K562 (cell line): ENCODE measurements around the gene DUOXA2. TPM values are rescaled to one million over a fixed set of nuclear protein-coding genes. Genes with fewer than 3 reads are reported as not detected.
A peak's percentile ranks its signal among the peaks of the same experiment; 100 is the strongest.

Experiments used
- ARID1B ChIP-seq: fragments of 450-650 bp; IDR thresholded peaks from 2 replicates; pipeline ENCODE4 v1.6.1; 2016; ENCODE audit warnings: antibody characterized with exemption, mild to moderate bottlenecking, inconsistent platforms
- BHLHE40 ChIP-seq: IDR thresholded peaks from 2 replicates; pipeline ENCODE4 v1.6.1; 2011; ENCODE audit warnings: low read length, improper control_type of control experiment
- CC2D1A ChIP-seq: fragments of 450-650 bp; IDR thresholded peaks from 2 replicates; pipeline ENCODE4 v1.6.1; 2017; ENCODE audit warnings: mild to moderate bottlenecking
- CTBP1 ChIP-seq: fragments of 450-650 bp; IDR thresholded peaks from 2 replicates; pipeline ENCODE4 v1.6.1; 2016; ENCODE audit warnings: borderline replicate concordance
- DACH1 ChIP-seq: fragments of 450-650 bp; IDR thresholded peaks from 2 replicates; pipeline ENCODE4 v1.6.1; 2018; ENCODE audit not compliant: partially characterized antibody
- DPF2 ChIP-seq: fragments of 450-650 bp; IDR thresholded peaks from 2 replicates; pipeline ENCODE4 v1.6.1; 2016
- FIP1L1 ChIP-seq: fragments of 200-400 bp; formaldehyde crosslinking; IDR thresholded peaks from 2 replicates; pipeline ENCODE4 v1.6.1; 2018; ENCODE audit warnings: mild to moderate bottlenecking, low read depth, low read length; ENCODE audit not compliant: poor library complexity, severe bottlenecking
- FUS ChIP-seq: fragments of 200-400 bp; formaldehyde crosslinking; optimal IDR thresholded peaks from 2 replicates; pipeline ENCODE3; 2017; ENCODE audit warnings: low read depth, low read length
- HDAC1 ChIP-seq, 2 experiments: fragments of 450-650 bp; IDR thresholded peaks; 2 replicates each; pipeline ENCODE4 v1.6.1; 2016 to 2017; ENCODE audit warnings: inconsistent platforms in 1 of 2, mild to moderate bottlenecking in 1 of 2, moderate library complexity in 1 of 2
- HMG20A ChIP-seq: fragments of 450-650 bp; formaldehyde crosslinking; conservative IDR thresholded peaks from 2 replicates; pipeline ENCODE4 v1.4.0; 2020; ENCODE audit warnings: mild to moderate bottlenecking, mixed read lengths
- L3MBTL2 ChIP-seq: fragments of 450-650 bp; IDR thresholded peaks from 2 replicates; pipeline ENCODE4 v1.6.1; 2016; ENCODE audit warnings: mild to moderate bottlenecking, moderate library complexity
- MBD2 ChIP-seq: sonication (generic); IDR thresholded peaks from 2 replicates; pipeline ENCODE4 v1.6.1; 2016; ENCODE audit warnings: low read depth, borderline replicate concordance
- MYBL2 ChIP-seq, 2 experiments: fragments of 450-650 bp in 1 of 2; sonication (generic) in 1 of 2; formaldehyde crosslinking in 1 of 2; IDR thresholded peaks; 2 replicates each; pipeline versions ENCODE4 v1.6.1 to v1.8.1; 2017 to 2022; ENCODE audit warnings: borderline replicate concordance in 1 of 2, inconsistent platforms in 1 of 2, low read depth in 1 of 2, mild to moderate bottlenecking in 1 of 2, missing genetic modification reagents in 1 of 2, moderate library complexity in 1 of 2
- MYC ChIP-seq, 2 experiments: fragments of 250-450 bp in 1 of 2; sonication (Bioruptor Pico) in 1 of 2; IDR thresholded peaks; 2 replicates each; pipeline versions ENCODE4 v1.5.1 to v1.6.1; 2012 to 2021; ENCODE audit warnings: low read depth in 2 of 2, borderline replicate concordance in 1 of 2, improper control_type of control experiment in 1 of 2, low read length in 1 of 2, mild to moderate bottlenecking in 1 of 2, moderate library complexity in 1 of 2
- SMAD4 ChIP-seq: fragments of 250-450 bp; sonication (Bioruptor Pico); conservative IDR thresholded peaks from 2 replicates; pipeline ENCODE4 v1.8.0; 2021; ENCODE audit warnings: inconsistent platforms, mild to moderate bottlenecking, moderate library complexity
- TAL1 ChIP-seq: fragments of 450-650 bp; IDR thresholded peaks from 2 replicates; pipeline ENCODE4 v1.6.1; 2016; ENCODE audit warnings: mild to moderate bottlenecking
- ZC3H4 ChIP-seq: sonication (generic); formaldehyde crosslinking; IDR thresholded peaks from 2 replicates; pipeline ENCODE4 v1.9.0; 2021; ENCODE audit warnings: missing genetic modification reagents, borderline replicate concordance
- ZNF12 ChIP-seq: sonication (generic); formaldehyde crosslinking; IDR thresholded peaks from 2 replicates; pipeline ENCODE4 v1.4.0; 2020; ENCODE audit warnings: mild to moderate bottlenecking, missing genetic modification reagents
- ZNF134 ChIP-seq: fragments of 250-450 bp; sonication (Bioruptor Pico); conservative IDR thresholded peaks from 2 replicates; pipeline ENCODE4 v1.4.0; 2020
- polyA plus RNA-seq, 8 experiments: library from polyadenylated mRNA; depleted of rRNA in 4 of 8; stranded (reverse) in 5 of 8; unstranded in 3 of 8; fragments of >200 nt; fragmentation: Nextera tagmentation in 2 of 8; fragmentation: Illumina TruSeq in 1 of 8; extraction: Ambion mirVana in 2 of 8; extraction: Trizol in 1 of 8; gene quantifications; 2 replicates each; pipeline versions ENCODE4 v1.2.1 to v1.2.3, GENCODE V29; 2011 to 2014; ENCODE audit warnings: inconsistent platforms in 1 of 8, missing spikeins in 1 of 8
- total RNA-seq, 7 experiments: library from RNA; depleted of rRNA in 6 of 7; stranded (reverse); fragments of >200 nt in 6 of 7; fragmentation: Illumina TruSeq in 2 of 7; extraction: Trizol in 2 of 7; gene quantifications; 2 replicates each; pipeline versions ENCODE4 v1.2.1 to v1.2.3, GENCODE V29; 2011 to 2021; ENCODE audit warnings: low replicate concordance in 1 of 7
- TF ChIP-seq, protein P1 (sequence below): conservative IDR thresholded peaks from 2 replicates; pipeline ENCODE4 v1.6.1; 2011; ENCODE audit warnings: low read depth, mild to moderate bottlenecking, low read length; ENCODE audit not compliant: control insufficient read depth
- TF ChIP-seq, protein P2 (sequence below): fragments of 450-650 bp; IDR thresholded peaks from 2 replicates; pipeline ENCODE4 v1.6.1; 2016
- TF ChIP-seq, protein P3 (sequence below): fragments of 450-650 bp; formaldehyde crosslinking; IDR thresholded peaks from 2 replicates; pipeline ENCODE4 v1.4.0; 2020; ENCODE audit warnings: mild to moderate bottlenecking, moderate library complexity
- TF ChIP-seq, protein P4 (sequence below): IDR thresholded peaks from 2 replicates; pipeline ENCODE4 v1.6.1; 2011; ENCODE audit warnings: borderline replicate concordance, low read depth, mild to moderate bottlenecking, moderate library complexity, low read length; ENCODE audit not compliant: insufficient read depth, poor library complexity, severe bottlenecking

DUOXA2 gene
- total and polyA plus RNA-seq, 9 of the 15 experiments (the other 6 are each of a cell fraction or from before 2014, with no cell fraction given), result not detected

DNA sequence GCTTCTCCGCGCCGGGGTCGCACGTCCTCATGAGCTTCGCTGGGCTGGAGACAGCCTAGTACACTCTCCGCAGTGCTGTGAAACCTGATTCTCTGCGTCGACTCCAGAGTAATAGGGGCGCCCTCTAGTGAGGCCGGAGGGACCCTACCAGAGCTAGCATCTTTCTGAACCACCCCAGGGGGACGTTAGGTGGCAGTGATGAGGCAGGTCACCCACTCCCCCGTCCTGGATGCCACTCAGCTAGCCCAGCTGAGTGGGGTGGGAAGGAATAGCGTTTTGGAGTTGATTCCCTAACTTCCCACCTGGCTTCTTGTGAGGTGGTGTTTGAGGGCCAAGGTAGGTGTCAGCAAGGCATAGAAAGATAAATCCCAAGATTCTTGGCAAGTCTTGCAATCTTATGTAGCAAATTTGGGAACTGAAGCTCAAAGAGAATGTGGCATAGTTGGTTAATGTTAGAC lies 4.0 kb downstream of the DUOXA2 start (continued):
- TF ChIP-seq, protein P1, sequence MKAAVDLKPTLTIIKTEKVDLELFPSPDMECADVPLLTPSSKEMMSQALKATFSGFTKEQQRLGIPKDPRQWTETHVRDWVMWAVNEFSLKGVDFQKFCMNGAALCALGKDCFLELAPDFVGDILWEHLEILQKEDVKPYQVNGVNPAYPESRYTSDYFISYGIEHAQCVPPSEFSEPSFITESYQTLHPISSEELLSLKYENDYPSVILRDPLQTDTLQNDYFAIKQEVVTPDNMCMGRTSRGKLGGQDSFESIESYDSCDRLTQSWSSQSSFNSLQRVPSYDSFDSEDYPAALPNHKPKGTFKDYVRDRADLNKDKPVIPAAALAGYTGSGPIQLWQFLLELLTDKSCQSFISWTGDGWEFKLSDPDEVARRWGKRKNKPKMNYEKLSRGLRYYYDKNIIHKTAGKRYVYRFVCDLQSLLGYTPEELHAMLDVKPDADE, result no peak
- peak; percentile 29 for TF ChIP-seq DACH1
- no peak for TF ChIP-seq ARID1B
- TF ChIP-seq MYC (IDR thresholded peaks at IDR 0.05; ENCODE audit: low read depth, low read length), result peak; percentile 28; the same call in 1 of the 2 replicates
- TF ChIP-seq MYC (CRISPR knock-in tag; IDR thresholded peaks at IDR 0.05; ENCODE audit: borderline replicate concordance, low read depth), result no peak
- TF ChIP-seq L3MBTL2, result peak; percentile 73; the same call in 1 of the 2 replicates
- no peak for TF ChIP-seq HMG20A (CRISPR knock-in tag)
- TF ChIP-seq MYBL2 (IDR thresholded peaks at IDR 0.05; ENCODE audit: low read depth), result no peak
- no peak for TF ChIP-seq MYBL2 (CRISPR knock-in tag; IDR thresholded peaks at IDR 0.05; ENCODE audit: borderline replicate concordance)
- TF ChIP-seq SMAD4 (CRISPR knock-in tag), result 0 out of 2 replicates have a peak, but pooled peaks have one; percentile 24
- peak; percentile 74; the same call in 1 of the 2 replicates for TF ChIP-seq CTBP1
- peak; percentile 46; the same call in 1 of the 2 replicates for TF ChIP-seq BHLHE40
- 0 out of 2 replicates have a peak, but pooled peaks have one; percentile 50 for TF ChIP-seq ZNF12 (CRISPR knock-in tag)
- TF ChIP-seq, protein P2, sequence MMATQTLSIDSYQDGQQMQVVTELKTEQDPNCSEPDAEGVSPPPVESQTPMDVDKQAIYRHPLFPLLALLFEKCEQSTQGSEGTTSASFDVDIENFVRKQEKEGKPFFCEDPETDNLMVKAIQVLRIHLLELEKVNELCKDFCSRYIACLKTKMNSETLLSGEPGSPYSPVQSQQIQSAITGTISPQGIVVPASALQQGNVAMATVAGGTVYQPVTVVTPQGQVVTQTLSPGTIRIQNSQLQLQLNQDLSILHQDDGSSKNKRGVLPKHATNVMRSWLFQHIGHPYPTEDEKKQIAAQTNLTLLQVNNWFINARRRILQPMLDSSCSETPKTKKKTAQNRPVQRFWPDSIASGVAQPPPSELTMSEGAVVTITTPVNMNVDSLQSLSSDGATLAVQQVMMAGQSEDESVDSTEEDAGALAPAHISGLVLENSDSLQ, result peak; percentile 84
- 0 out of 2 replicates have a peak, but pooled peaks have one; percentile 66 for TF ChIP-seq ZC3H4 (CRISPR knock-in tag)
- no peak for TF ChIP-seq FIP1L1
- 0 out of 4 replicates have a peak, but pooled peaks of 1 of the 2 experiments have one; percentile 11 for TF ChIP-seq HDAC1 (IDR thresholded peaks at IDR 0.05)
- TF ChIP-seq TAL1, result peak; percentile 11; the same call in 1 of the 2 replicates
- TF ChIP-seq DPF2, result peak; percentile 28; the same call in 1 of the 2 replicates
- TF ChIP-seq FUS, result no peak
- TF ChIP-seq ZNF134 (CRISPR knock-in tag), result no peak
- TF ChIP-seq, protein P3, sequence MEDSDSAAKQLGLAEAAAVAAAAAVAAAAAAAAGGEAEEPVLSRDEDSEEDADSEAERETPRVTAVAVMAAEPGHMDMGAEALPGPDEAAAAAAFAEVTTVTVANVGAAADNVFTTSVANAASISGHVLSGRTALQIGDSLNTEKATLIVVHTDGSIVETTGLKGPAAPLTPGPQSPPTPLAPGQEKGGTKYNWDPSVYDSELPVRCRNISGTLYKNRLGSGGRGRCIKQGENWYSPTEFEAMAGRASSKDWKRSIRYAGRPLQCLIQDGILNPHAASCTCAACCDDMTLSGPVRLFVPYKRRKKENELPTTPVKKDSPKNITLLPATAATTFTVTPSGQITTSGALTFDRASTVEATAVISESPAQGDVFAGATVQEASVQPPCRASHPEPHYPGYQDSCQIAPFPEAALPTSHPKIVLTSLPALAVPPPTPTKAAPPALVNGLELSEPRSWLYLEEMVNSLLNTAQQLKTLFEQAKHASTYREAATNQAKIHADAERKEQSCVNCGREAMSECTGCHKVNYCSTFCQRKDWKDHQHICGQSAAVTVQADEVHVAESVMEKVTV, result peak; percentile 86
- TF ChIP-seq MBD2, result no peak
- peak; percentile 82 for TF ChIP-seq CC2D1A
- TF ChIP-seq, protein P4, sequence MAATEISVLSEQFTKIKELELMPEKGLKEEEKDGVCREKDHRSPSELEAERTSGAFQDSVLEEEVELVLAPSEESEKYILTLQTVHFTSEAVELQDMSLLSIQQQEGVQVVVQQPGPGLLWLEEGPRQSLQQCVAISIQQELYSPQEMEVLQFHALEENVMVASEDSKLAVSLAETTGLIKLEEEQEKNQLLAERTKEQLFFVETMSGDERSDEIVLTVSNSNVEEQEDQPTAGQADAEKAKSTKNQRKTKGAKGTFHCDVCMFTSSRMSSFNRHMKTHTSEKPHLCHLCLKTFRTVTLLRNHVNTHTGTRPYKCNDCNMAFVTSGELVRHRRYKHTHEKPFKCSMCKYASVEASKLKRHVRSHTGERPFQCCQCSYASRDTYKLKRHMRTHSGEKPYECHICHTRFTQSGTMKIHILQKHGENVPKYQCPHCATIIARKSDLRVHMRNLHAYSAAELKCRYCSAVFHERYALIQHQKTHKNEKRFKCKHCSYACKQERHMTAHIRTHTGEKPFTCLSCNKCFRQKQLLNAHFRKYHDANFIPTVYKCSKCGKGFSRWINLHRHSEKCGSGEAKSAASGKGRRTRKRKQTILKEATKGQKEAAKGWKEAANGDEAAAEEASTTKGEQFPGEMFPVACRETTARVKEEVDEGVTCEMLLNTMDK, result peak; percentile 73
